ENCODE results near the gene PARPBP. TPM values are rescaled to one million over a fixed set of nuclear protein-coding genes. Genes with fewer than 3 reads are reported as not detected.

The PARPBP gene
- total RNA-seq, 1 experiment from 2014 or later = 28.2 TPM

DNA sequence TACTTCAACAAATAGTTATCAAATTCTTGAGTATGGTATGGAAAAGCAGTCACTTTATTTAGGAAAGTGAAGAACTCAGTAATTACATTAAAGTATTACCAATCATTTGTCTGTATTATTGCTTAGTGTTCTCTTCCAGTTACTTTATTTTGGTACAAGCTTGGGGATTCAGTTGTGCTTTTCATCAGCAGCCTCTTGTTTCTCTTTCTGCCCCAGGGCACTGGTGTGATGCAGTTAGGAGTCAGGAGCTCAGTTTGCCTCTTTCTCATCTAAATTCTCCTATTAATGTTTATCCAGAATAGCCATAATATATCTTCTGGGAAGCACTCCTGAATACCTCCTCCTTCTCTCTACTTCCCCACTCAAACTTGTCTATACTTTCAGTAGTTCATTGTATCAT is 52.0 kb downstream of the PARPBP start:
- no peak overlapping the region for H3K4me3 Mint-ChIP-seq (ENCODE audit: unreplicated experiment)
- intact Hi-C loops (cut with micrococcal nuclease; ENCODE audit: unreplicated experiment) = loop anchor here (2.0 kb wide), 2 partner anchors 313 to 531 kb away; no protein-coding TSS in a partner anchor
- CTCF ChIA-PET = no interaction called here
- H3K27me3 ChIP-seq (replicated peaks; ENCODE audit: control insufficient read depth, insufficient read depth, low read length) = no peaks in the 10 kb centered on the region
- BruUV-seq (replicated peaks) = no TSS peak
- POLR2A ChIA-PET = no interaction called here
- H3K27me3 Mint-ChIP-seq (ENCODE audit: insufficient read depth, unreplicated experiment) = no peaks in the 10 kb centered on the region
- H3K4me3 ChIP-seq (ENCODE audit: low read depth, low read length) = no peak overlapping the region
- no peaks in the 10 kb centered on the region; the same call in 1 of the 2 replicates for H3K36me3 ChIP-seq (ENCODE audit: control insufficient read depth, insufficient read depth, low read length)
- DNase-seq = no peak
- no peaks in the 10 kb centered on the region for H3K9me3 ChIP-seq
- no peaks in the 10 kb centered on the region for H3K9me3 Mint-ChIP-seq (ENCODE audit: unreplicated experiment)
- H3K36me3 Mint-ChIP-seq (ENCODE audit: insufficient read depth, unreplicated experiment) = no peaks in the 10 kb centered on the region
- TF ChIP-seq, protein P1, sequence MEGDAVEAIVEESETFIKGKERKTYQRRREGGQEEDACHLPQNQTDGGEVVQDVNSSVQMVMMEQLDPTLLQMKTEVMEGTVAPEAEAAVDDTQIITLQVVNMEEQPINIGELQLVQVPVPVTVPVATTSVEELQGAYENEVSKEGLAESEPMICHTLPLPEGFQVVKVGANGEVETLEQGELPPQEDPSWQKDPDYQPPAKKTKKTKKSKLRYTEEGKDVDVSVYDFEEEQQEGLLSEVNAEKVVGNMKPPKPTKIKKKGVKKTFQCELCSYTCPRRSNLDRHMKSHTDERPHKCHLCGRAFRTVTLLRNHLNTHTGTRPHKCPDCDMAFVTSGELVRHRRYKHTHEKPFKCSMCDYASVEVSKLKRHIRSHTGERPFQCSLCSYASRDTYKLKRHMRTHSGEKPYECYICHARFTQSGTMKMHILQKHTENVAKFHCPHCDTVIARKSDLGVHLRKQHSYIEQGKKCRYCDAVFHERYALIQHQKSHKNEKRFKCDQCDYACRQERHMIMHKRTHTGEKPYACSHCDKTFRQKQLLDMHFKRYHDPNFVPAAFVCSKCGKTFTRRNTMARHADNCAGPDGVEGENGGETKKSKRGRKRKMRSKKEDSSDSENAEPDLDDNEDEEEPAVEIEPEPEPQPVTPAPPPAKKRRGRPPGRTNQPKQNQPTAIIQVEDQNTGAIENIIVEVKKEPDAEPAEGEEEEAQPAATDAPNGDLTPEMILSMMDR (IDR thresholded peaks at IDR 0.05; ENCODE audit: insufficient read depth in 1 of 2, low read depth in 1 of 2, low read length in 1 of 2, severe bottlenecking in 1 of 2, unreplicated experiment in 1 of 2) = no peak
- no peaks in the 10 kb centered on the region for H3K4me1 Mint-ChIP-seq (ENCODE audit: low read depth, unreplicated experiment)
- H3K27ac Mint-ChIP-seq (ENCODE audit: unreplicated experiment) = no peak overlapping the region
- no peaks in the 10 kb centered on the region for H3K4me1 ChIP-seq

DNA sequence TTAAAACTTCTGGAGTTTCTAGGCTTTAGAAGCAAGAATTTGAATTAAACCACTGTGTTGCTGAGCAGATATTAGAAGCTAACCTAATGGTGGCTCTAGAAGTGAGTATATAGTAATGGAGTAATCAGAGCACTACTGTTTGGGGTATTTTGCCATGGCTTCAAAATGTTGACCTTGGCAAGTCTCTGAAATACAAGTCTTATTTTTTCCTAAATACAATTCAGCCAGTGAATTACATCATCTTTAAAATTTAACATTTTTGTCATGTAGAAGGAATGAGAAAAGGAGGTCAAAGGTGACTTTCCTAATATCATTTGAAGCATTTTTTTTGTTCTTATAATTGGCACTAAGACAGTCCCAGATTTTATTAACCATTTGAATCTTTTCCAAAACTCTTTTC is 52.5 kb downstream of the PARPBP start:
- no peak for DNase-seq
- Histone ChIP-seq H3K36me3 (ENCODE audit: control insufficient read depth, insufficient read depth, low read length) (no peaks in the 10 kb centered on the region; the same call in 1 of the 2 replicates), H3K4me3 (ENCODE audit: low read depth, low read length) (no peak overlapping the region), H3K4me1 (no peaks in the 10 kb centered on the region), H3K9me3 (no peaks in the 10 kb centered on the region), H3K27me3 (replicated peaks; ENCODE audit: control insufficient read depth, insufficient read depth, low read length) (no peaks in the 10 kb centered on the region)
- Mint-ChIP-seq H3K27me3 (ENCODE audit: insufficient read depth, unreplicated experiment) (no peaks in the 10 kb centered on the region), H3K27ac (ENCODE audit: unreplicated experiment) (no peak overlapping the region), H3K4me3 (ENCODE audit: unreplicated experiment) (no peak overlapping the region), H3K9me3 (ENCODE audit: unreplicated experiment) (no peaks in the 10 kb centered on the region), H3K36me3 (ENCODE audit: insufficient read depth, unreplicated experiment) (no peaks in the 10 kb centered on the region), H3K4me1 (ENCODE audit: low read depth, unreplicated experiment) (no peaks in the 10 kb centered on the region)
- POLR2A ChIA-PET = no interaction called here
- TF ChIP-seq, protein P1 (IDR thresholded peaks at IDR 0.05; ENCODE audit: insufficient read depth in 1 of 2, low read depth in 1 of 2, low read length in 1 of 2, severe bottlenecking in 1 of 2, unreplicated experiment in 1 of 2) = no peak
- BruUV-seq (replicated peaks) = no TSS peak
- CTCF ChIA-PET = no interaction called here
- intact Hi-C loops (cut with micrococcal nuclease; ENCODE audit: unreplicated experiment) = no loop called here

DNA sequence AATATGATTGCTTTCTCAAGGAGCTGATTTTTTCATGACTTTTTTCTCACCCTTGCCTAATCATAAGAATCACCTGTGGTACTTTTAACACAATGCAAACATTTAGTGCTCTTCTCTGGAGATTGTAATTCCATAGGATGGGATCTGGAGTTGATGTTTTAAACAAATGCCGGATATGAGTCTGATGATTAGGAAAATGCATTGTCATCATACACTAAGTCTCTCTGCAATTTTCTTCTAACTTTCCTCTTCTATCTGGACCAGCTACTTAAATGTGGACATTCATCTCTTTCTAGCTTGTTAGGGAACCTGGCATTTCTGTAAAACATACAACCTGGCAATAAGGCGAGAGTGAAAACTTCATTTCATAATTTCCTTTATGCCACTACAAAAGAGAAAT is 54.1 kb downstream of the PARPBP start:
- DNase-seq = no peak
- CTCF ChIA-PET = no interaction called here
- H3K36me3 ChIP-seq (ENCODE audit: control insufficient read depth, insufficient read depth, low read length) = no peaks in the 10 kb centered on the region; the same call in 1 of the 2 replicates
- no TSS peak for BruUV-seq (replicated peaks)
- Mint-ChIP-seq H3K9me3 (ENCODE audit: unreplicated experiment) (no peaks in the 10 kb centered on the region), H3K27ac (ENCODE audit: unreplicated experiment) (no peak overlapping the region), H3K4me3 (ENCODE audit: unreplicated experiment) (no peak overlapping the region), H3K36me3 (ENCODE audit: insufficient read depth, unreplicated experiment) (no peaks in the 10 kb centered on the region), H3K4me1 (ENCODE audit: low read depth, unreplicated experiment) (no peaks in the 10 kb centered on the region), H3K27me3 (ENCODE audit: insufficient read depth, unreplicated experiment) (no peaks in the 10 kb centered on the region)
- no peaks in the 10 kb centered on the region for H3K9me3 ChIP-seq
- H3K27me3 ChIP-seq (replicated peaks; ENCODE audit: control insufficient read depth, insufficient read depth, low read length) = no peaks in the 10 kb centered on the region
- TF ChIP-seq, protein P1 (IDR thresholded peaks at IDR 0.05; ENCODE audit: insufficient read depth in 1 of 2, low read depth in 1 of 2, low read length in 1 of 2, severe bottlenecking in 1 of 2, unreplicated experiment in 1 of 2) = no peak
- H3K4me3 ChIP-seq (ENCODE audit: low read depth, low read length) = no peak overlapping the region
- POLR2A ChIA-PET = no interaction called here
- no peaks in the 10 kb centered on the region for H3K4me1 ChIP-seq
- intact Hi-C loops (cut with micrococcal nuclease; ENCODE audit: unreplicated experiment) = no loop called here
